ENCODE measurements around the gene ANKRD39.

The ANKRD39 gene

GRCh38 chr2:96877042-96877451 is 19.2 kb upstream of the ANKRD39 start:
- no peak for TF ChIP-seq CTCF (IDR thresholded peaks at IDR 0.05; ENCODE audit: borderline replicate concordance, insufficient read depth, low read depth, low read length)
- H3K4me3 ChIP-seq (ENCODE audit: low read depth, low read length): no peak overlapping the region

GRCh38 chr2:96876269-96877041 is 18.6 kb upstream of the ANKRD39 start:
- no peak for TF ChIP-seq CTCF (IDR thresholded peaks at IDR 0.05; ENCODE audit: borderline replicate concordance, insufficient read depth, low read depth, low read length)
- H3K4me3 ChIP-seq (ENCODE audit: low read depth, low read length): no peak overlapping the region

- H3K4me3 ChIP-seq (ENCODE audit: low read depth, low read length): no peak overlapping the region
- TF ChIP-seq CTCF (IDR thresholded peaks at IDR 0.05; ENCODE audit: borderline replicate concordance, insufficient read depth, low read depth, low read length): no peak
These were observed 17.9 kb upstream of the ANKRD39 start for GRCh38 chr2:96875498-96876268.

- H3K4me3 ChIP-seq (ENCODE audit: low read depth, low read length): no peak overlapping the region
- TF ChIP-seq CTCF (IDR thresholded peaks at IDR 0.05; ENCODE audit: borderline replicate concordance, insufficient read depth, low read depth, low read length): no peak
These were observed 16.5 kb upstream of the ANKRD39 start for GRCh38 chr2:96874198-96874831.

- TF ChIP-seq CTCF (IDR thresholded peaks at IDR 0.05; ENCODE audit: borderline replicate concordance, insufficient read depth, low read depth, low read length): no peak
- no peak overlapping the region for H3K4me3 ChIP-seq (ENCODE audit: low read depth, low read length)
These were observed 15.9 kb upstream of the ANKRD39 start for GRCh38 chr2:96873651-96874096.

- no peak for TF ChIP-seq CTCF (IDR thresholded peaks at IDR 0.05; ENCODE audit: borderline replicate concordance, insufficient read depth, low read depth, low read length)
- no peak overlapping the region for H3K4me3 ChIP-seq (ENCODE audit: low read depth, low read length)
These were observed 15.0 kb upstream of the ANKRD39 start for GRCh38 chr2:96872591-96873349.

Data from GM12875 (cell line).